Body of pancreas (tissue), 4 donors: ENCODE results near the gene VWCE.
"Not testable (repeated sequence)": the region's sequence is repeated elsewhere in the genome, so short reads cannot be mapped to it uniquely, and the experiment has no call there.

Experiments used
- CTCF ChIP-seq, 7 experiments: fragments of 450-650 bp in 4 of 7; fragments of 200-600 bp in 3 of 7; sonication (generic) in 3 of 7; IDR thresholded peaks; one replicate each; pipeline ENCODE4 v1.5.1; 2016 to 2019; ENCODE audit warnings: antibody characterized with exemption in 7 of 7
- POLR2A ChIP-seq, 3 donors: fragments of 450-650 bp; IDR thresholded peaks; one replicate each; pipeline ENCODE4 v1.6.1; 2016; ENCODE audit warnings: antibody characterized with exemption in 3 of 3, mild to moderate bottlenecking in 2 of 3

- not testable (repeated sequence) for TF ChIP-seq CTCF, POLR2A (IDR thresholded peaks at IDR 0.05)
Observed at GRCh38 chr11:61237130-61237529, 58.0 kb downstream of the VWCE start.
